Left hindlimb (tissue), 1 donor: Measurements from ENCODE around the gene HOXA3.

Source experiments
- DNase-seq: peaks from one replicate; pipeline ENCODE4 v3.0.0-alpha.2; 2018

HOXA3 gene

GRCh38 chr7:27080844-27081436, 71.4 kb downstream of the HOXA3 start:
- DNase-seq, result no peak

DNA sequence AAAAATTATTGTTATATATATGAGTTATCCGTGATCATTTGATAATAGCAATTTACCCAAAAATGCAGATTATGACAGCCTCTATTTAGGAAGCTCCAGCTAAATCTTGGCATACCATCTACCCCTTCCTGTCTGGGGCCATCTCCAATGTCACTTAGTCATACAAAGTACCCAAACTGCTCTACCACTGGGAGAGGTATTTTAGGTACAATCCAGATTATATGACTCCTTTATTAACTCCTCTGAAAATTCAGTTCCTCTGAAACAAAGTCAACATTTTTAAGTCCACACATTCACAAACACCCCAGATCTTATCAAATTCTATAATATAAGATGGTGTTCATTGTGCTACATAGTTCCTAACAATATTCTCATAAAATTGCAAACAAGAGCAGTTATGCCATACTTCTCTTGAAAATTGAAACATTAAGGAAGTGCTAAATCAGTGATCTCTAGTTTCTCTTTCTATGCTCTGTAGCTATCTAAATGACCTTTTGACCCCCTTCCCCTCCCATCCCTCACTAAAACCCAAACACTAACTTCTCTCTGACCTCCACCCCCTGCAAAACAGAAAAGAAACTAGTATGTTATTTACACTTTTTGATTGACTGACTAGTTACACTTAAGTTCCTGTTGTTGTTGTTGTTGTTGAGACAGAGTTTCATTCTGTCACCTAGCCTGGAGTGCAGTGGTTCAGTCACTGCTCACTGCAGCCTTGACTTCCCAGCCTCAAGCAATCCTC, 73.0 kb downstream of the HOXA3 start:
- DNase-seq, result no peak

- no peak for DNase-seq
Measured at GRCh38 chr7:27078616-27079233, 73.7 kb downstream of the HOXA3 start.

DNA sequence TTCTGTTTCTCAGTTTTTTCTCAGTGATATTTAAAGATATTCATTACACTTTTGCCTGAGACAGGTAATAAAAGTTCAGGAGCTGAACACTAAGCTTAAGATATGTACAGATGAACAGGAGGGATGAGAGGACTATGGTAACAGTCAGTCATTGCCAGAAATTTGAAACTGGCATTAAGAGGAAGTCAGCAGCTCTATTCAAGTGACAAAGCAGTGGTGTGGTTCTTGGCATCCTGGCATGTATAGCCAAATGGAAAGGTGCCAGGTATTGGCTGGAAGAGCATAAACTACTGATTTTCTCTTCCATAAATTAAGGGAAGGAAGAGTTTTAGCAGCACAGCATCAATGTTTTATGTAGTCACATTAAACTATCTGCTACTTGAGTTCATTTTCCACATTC, 79.3 kb downstream of the HOXA3 start:
- no peak for DNase-seq

GRCh38 chr7:27071622-27072390, 80.6 kb downstream of the HOXA3 start:
- DNase-seq, result no peak

GRCh38 chr7:27068259-27068658, 84.1 kb downstream of the HOXA3 start:
- no peak for DNase-seq

DNA sequence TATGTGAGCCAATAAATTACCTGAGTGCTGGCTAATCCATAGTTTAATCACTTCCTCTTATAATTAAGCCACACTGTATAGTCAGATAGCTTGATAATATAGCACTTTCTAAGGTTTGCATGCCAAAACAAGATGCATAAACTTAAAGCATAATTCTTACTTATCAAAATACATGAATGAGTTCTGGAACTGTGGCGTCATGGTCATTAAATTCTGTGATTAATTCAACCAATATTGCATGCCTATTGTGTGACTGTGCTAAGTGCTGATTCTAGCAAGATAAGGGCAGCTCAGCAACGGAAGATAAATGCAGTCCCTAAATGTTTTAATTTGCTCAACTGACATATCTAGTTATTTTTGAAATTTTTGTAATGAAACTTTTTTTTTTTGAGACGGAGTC, 86.2 kb downstream of the HOXA3 start:
- no peak for DNase-seq

DNA sequence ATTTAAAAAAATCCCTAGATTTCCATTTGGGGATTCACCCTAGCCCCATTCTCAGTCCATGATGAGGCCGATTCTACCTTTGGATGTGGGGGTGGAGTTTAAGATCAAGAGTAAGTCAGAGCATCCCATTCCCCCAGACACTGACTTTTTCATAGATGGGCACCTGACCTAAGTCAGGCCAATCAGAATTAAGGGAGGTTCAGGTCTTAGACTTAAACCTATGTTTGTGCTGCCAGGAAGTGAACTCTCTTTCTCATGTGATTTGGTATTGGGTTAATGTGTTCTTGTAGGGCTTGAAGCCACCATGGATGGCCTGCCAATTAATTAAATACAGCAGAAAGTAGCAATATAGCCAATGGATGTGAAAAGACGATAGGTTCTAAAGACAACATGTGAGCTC, 86.7 kb downstream of the HOXA3 start:
- no peak for DNase-seq

DNA sequence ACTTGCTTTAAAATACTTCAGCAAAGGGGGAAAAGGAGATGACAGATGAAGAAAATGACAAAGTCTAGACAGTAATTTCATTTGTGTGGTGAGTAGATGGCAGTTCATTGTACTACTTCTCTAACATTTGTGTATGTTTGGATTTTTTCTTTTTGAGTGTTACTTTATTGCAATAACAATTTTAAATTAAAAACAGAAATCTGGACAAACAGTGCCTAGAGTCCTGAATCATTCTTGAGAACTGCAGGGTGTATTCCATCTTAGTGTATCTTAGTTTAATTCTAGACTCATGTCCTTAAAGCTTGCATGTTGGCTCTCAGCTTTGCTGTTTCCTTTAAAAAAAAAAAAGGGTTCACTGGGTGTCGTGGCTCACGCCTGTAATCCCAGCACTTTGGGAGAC, 87.7 kb downstream of the HOXA3 start:
- no peak for DNase-seq

- no peak for DNase-seq
Measured at GRCh38 chr7:27064159-27064558, 88.2 kb downstream of the HOXA3 start.

DNA sequence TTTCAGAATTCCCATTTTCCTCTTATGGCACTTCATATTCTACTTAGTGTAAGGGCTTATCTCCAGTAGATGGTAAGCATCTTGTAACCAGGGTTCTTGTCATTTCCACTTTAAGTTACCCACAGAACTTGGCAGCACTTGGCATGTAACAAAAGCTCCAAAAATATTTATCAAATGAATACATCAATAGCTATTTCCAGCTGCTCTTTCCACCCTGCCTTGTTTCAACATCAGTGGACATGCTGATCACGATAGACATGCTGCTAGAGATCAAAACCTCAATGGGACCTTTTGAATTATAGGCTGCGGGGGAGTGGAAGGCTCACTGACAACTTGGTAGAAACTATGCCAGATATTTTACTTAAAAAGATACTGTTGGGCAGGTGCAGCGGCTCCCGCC, 89.4 kb downstream of the HOXA3 start:
- no peak for DNase-seq
